HL-60 (cell line): Measurements from ENCODE around the gene BPHL.
"Not testable (repeated sequence)": the region's sequence is repeated elsewhere in the genome, so short reads cannot be mapped to it uniquely, and the experiment has no call there.

Experiments
- CTCF ChIP-seq: IDR thresholded peaks from one replicate; pipeline ENCODE4 v1.5.1; 2011; ENCODE audit warnings: low read length, control low read depth, inconsistent platforms; ENCODE audit not compliant: insufficient read depth
- POLR2AphosphoS5 ChIP-seq: IDR thresholded peaks from 2 replicates; pipeline ENCODE4 v1.6.1; 2012; ENCODE audit warnings: low read depth
- SPI1 ChIP-seq: IDR thresholded peaks from 2 replicates; pipeline ENCODE4 v1.6.1; 2012; ENCODE audit warnings: low read depth, mild to moderate bottlenecking, borderline replicate concordance

- TF ChIP-seq CTCF, SPI1, POLR2AphosphoS5: not testable (repeated sequence)
These were observed 70.7 kb downstream of the BPHL start for GRCh38 chr6:3189192-3189591.
